WERI-Rb-1 (cell line): ENCODE results near the gene JAK3.

Source experiments
- DNase-seq: peaks from one replicate; pipeline ENCODE4 v3.0.0-alpha.2; 2020
- H3K27ac ChIP-seq: fragments of 250-450 bp; sonication (Bioruptor Pico); 2 replicates; pipeline ENCODE4 v1.5.1; 2020; ENCODE audit warnings: mild to moderate bottlenecking, moderate library complexity
- H3K27me3 ChIP-seq: fragments of 250-450 bp; sonication (Bioruptor Pico); 2 replicates; pipeline ENCODE4 v1.5.1; 2021; ENCODE audit warnings: mild to moderate bottlenecking, low read depth, moderate library complexity; ENCODE audit not compliant: insufficient read depth, severe bottlenecking
- H3K36me3 ChIP-seq: fragments of 250-450 bp; sonication (Bioruptor Pico); 2 replicates; pipeline ENCODE4 v1.5.1; 2020; ENCODE audit warnings: mild to moderate bottlenecking, moderate library complexity
- H3K4me3 ChIP-seq: 2 replicates; pipeline ENCODE4 v1.5.1; 2011; ENCODE audit warnings: low read depth, mild to moderate bottlenecking, control low read depth, low read length
- H3K9me3 ChIP-seq: fragments of 250-450 bp; sonication (Bioruptor Pico); 2 replicates; pipeline ENCODE4 v1.5.1; 2021; ENCODE audit warnings: mild to moderate bottlenecking, moderate library complexity; ENCODE audit not compliant: severe bottlenecking
- CTCF ChIP-seq: IDR thresholded peaks from 2 replicates; pipeline ENCODE4 v1.5.1; 2011; ENCODE audit warnings: low read depth, mild to moderate bottlenecking, control low read depth, inconsistent platforms, low read length

Gene JAK3

GRCh38 chr19:17868669-17869068 lies 20.9 kb upstream of the JAK3 start:
- no peak overlapping the region for H3K4me3 ChIP-seq
- DNase-seq: no peak
- H3K27ac ChIP-seq: no peak overlapping the region
- no peak for TF ChIP-seq CTCF
- H3K36me3 ChIP-seq: peaks cover 20% of the 10 kb centered on the region
- no peaks in the 10 kb centered on the region for H3K27me3 ChIP-seq
- no peaks in the 10 kb centered on the region for H3K9me3 ChIP-seq

GRCh38 chr19:17866964-17867486 lies 19.2 kb upstream of the JAK3 start:
- no peak for TF ChIP-seq CTCF

GRCh38 chr19:17866312-17866963 lies 18.7 kb upstream of the JAK3 start:
- Histone ChIP-seq H3K9me3 (no peaks in the 10 kb centered on the region), H3K27ac (no peak overlapping the region), H3K36me3 (peaks cover 42% of the 10 kb centered on the region), H3K4me3 (no peak overlapping the region), H3K27me3 (no peaks in the 10 kb centered on the region)
- DNase-seq: no peak
- TF ChIP-seq CTCF: no peak

More at GRCh38 chr19:17866964-17867486, 19.2 kb upstream of the JAK3 start:
- no peaks in the 10 kb centered on the region for H3K9me3 ChIP-seq
- no peaks in the 10 kb centered on the region for H3K27me3 ChIP-seq
- peaks cover 37% of the 10 kb centered on the region for H3K36me3 ChIP-seq
- DNase-seq: no peak
- H3K27ac ChIP-seq: no peak overlapping the region
- H3K4me3 ChIP-seq: no peak overlapping the region

GRCh38 chr19:17865364-17866311 lies 17.9 kb upstream of the JAK3 start:
- no peak for TF ChIP-seq CTCF
- H3K27me3 ChIP-seq: no peaks in the 10 kb centered on the region
- H3K9me3 ChIP-seq: no peaks in the 10 kb centered on the region
- H3K4me3 ChIP-seq: no peak overlapping the region
- DNase-seq: peak; percentile 53
- peaks cover 50% of the 10 kb centered on the region for H3K36me3 ChIP-seq
- no peak overlapping the region for H3K27ac ChIP-seq

- no peaks in the 10 kb centered on the region for H3K27me3 ChIP-seq
- TF ChIP-seq CTCF: no peak
- no peak overlapping the region for H3K4me3 ChIP-seq
- no peaks in the 10 kb centered on the region for H3K9me3 ChIP-seq
- peak overlapping the region; percentile 44 for H3K27ac ChIP-seq
- H3K36me3 ChIP-seq: peaks cover 59% of the 10 kb centered on the region
- DNase-seq: peak; percentile 49
Observed at GRCh38 chr19:17863520-17864182, 15.9 kb upstream of the JAK3 start.
